ENCODE data around the gene LAMC1. TPM values are rescaled to one million over a fixed set of nuclear protein-coding genes. Genes with fewer than 3 reads are reported as not detected.

LAMC1 gene
- total RNA-seq, 4 donors from 2014 or later: 58.3 to 124 (median 77.6) TPM

DNA sequence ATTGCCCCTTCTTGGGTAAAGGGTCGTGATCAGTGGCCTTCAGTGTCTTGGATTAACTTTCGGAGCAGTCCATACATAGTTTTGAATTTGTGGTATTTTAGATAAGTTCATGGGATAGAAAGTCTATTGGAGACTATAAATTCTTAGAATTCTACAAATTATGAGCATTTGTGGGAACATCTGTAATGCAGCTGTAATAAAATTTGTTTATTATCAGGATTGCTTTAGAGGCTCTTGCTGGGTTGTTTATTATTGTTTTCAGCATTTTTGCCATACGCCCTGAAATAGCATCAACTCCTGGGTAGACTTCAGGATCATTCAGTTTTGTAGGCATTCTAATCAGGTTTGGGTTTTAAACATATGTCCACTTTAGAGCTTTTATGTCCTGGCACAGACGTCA is 16.1 kb downstream of the LAMC1 start:
- no peaks in the 10 kb centered on the region for H3K36me3 ChIP-seq
- H3K4me1 ChIP-seq: peaks cover 43% of the 10 kb centered on the region
- no peaks in the 10 kb centered on the region for H3K9me3 ChIP-seq
- peak overlapping the region; percentile 8 for H3K27ac ChIP-seq
- DNase-seq (ENCODE audit: low spot score in 2 of 2): no peak
- TF ChIP-seq, protein P1, sequence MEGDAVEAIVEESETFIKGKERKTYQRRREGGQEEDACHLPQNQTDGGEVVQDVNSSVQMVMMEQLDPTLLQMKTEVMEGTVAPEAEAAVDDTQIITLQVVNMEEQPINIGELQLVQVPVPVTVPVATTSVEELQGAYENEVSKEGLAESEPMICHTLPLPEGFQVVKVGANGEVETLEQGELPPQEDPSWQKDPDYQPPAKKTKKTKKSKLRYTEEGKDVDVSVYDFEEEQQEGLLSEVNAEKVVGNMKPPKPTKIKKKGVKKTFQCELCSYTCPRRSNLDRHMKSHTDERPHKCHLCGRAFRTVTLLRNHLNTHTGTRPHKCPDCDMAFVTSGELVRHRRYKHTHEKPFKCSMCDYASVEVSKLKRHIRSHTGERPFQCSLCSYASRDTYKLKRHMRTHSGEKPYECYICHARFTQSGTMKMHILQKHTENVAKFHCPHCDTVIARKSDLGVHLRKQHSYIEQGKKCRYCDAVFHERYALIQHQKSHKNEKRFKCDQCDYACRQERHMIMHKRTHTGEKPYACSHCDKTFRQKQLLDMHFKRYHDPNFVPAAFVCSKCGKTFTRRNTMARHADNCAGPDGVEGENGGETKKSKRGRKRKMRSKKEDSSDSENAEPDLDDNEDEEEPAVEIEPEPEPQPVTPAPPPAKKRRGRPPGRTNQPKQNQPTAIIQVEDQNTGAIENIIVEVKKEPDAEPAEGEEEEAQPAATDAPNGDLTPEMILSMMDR (IDR thresholded peaks at IDR 0.05): no peak
- TF ChIP-seq POLR2A (IDR thresholded peaks at IDR 0.05): no peak
- no peak for TF ChIP-seq POLR2AphosphoS5 (IDR thresholded peaks at IDR 0.05)
- TF ChIP-seq EP300 (IDR thresholded peaks at IDR 0.05): no peak
- no peak overlapping the region for H3K4me3 ChIP-seq
- 70% methylated on average over 4 of the region's 4 CpGs for WGBS
- H3K27me3 ChIP-seq: no peaks in the 10 kb centered on the region

DNA sequence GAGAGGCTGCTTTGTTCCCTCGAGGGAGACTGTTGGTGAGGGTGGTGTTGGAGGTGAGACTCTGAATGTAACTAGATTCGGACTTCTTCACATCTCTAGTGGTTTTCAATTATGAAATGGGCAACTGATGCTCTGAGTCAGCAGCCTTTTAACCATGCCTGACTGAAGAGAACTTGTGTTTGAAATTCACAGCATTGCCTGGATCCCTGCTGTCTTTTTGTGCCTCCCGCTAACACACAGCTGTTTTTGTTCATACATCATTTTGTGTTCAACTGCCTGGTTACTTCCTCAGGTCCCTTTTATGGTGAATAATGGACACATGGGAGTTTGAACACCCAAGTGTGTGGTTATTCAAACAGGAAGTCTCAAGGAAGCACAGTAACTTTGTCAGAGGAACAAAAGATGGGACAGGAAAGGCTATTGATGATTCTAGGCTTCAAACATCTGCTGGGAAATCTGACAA is 16.8 kb downstream of the LAMC1 start:
- Histone ChIP-seq H3K9me3 (no peaks in the 10 kb centered on the region), H3K27me3 (no peaks in the 10 kb centered on the region), H3K27ac (peak overlapping the region; percentile 56), H3K4me1 (peaks cover 50% of the 10 kb centered on the region), H3K4me3 (no peak overlapping the region), H3K36me3 (no peaks in the 10 kb centered on the region)
- TF ChIP-seq POLR2AphosphoS5 (IDR thresholded peaks at IDR 0.05): no peak
- no peak for TF ChIP-seq EP300 (IDR thresholded peaks at IDR 0.05)
- TF ChIP-seq, protein P1 (IDR thresholded peaks at IDR 0.05): no peak
- TF ChIP-seq POLR2A (IDR thresholded peaks at IDR 0.05): no peak
- WGBS: 41% methylated on average over 3 of the region's 3 CpGs
- no peak for DNase-seq (ENCODE audit: low spot score in 2 of 2)

DNA sequence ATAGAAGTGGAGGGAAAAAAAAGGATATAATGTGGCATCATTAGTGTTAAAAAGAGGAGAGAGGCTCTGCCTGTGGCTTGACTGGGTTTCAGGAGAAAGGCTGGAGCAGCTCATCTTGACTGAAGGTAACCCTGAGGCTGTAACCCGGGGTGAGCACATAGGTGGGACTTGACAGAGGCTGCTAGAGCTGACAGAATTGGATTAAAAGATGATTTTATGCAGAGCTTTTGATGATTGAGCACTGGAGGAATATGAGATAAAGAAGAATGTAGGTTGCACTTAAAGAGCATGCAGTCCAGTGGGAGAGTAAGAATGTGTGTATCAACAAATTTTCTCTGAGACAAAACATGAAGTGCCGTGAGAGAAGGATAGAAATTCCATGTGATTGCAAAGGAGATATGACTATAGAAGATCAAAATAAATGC is 17.3 kb downstream of the LAMC1 start:
- Histone ChIP-seq H3K4me1 (peaks cover 56% of the 10 kb centered on the region), H3K9me3 (no peaks in the 10 kb centered on the region), H3K27ac (peak overlapping the region; percentile 56), H3K27me3 (no peaks in the 10 kb centered on the region), H3K36me3 (no peaks in the 10 kb centered on the region), H3K4me3 (no peak overlapping the region)
- 53% methylated on average over 2 of the region's 2 CpGs for WGBS
- TF ChIP-seq EP300 (IDR thresholded peaks at IDR 0.05): no peak
- TF ChIP-seq, protein P1 (IDR thresholded peaks at IDR 0.05): no peak
- TF ChIP-seq POLR2A (IDR thresholded peaks at IDR 0.05): no peak
- TF ChIP-seq POLR2AphosphoS5 (IDR thresholded peaks at IDR 0.05): no peak
- no peak for DNase-seq (ENCODE audit: low spot score in 2 of 2)

DNA sequence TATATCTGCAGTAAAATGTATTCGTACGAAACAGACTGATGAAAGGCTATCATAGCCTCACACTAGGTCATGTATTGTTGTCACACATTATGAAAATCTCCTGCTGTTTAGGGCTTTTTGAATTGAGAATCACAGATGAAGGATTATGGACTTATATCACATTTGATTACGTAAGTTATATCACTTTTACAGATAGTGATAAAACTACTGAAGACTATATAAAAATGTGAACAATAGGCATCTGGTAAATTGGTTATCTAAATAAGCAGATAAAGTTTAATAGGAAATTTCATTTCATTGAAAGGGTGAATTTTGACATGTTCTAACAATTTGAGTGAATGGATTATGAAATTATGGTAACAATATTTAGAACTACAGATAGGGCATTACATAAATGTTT is 20.0 kb downstream of the LAMC1 start:
- DNase-seq (ENCODE audit: low spot score in 2 of 2): no peak
- H3K9me3 ChIP-seq: no peaks in the 10 kb centered on the region
- peaks cover 58% of the 10 kb centered on the region for H3K4me1 ChIP-seq
- 72% methylated on average over 3 of the region's 3 CpGs for WGBS
- no peaks in the 10 kb centered on the region for H3K36me3 ChIP-seq
- no peaks in the 10 kb centered on the region for H3K27me3 ChIP-seq
- H3K27ac ChIP-seq: no peak overlapping the region
- no peak overlapping the region for H3K4me3 ChIP-seq
- TF ChIP-seq EP300 (IDR thresholded peaks at IDR 0.05) (no peak), POLR2A (IDR thresholded peaks at IDR 0.05) (no peak), POLR2AphosphoS5 (IDR thresholded peaks at IDR 0.05) (no peak)
- TF ChIP-seq, protein P1 (IDR thresholded peaks at IDR 0.05): no peak

DNA sequence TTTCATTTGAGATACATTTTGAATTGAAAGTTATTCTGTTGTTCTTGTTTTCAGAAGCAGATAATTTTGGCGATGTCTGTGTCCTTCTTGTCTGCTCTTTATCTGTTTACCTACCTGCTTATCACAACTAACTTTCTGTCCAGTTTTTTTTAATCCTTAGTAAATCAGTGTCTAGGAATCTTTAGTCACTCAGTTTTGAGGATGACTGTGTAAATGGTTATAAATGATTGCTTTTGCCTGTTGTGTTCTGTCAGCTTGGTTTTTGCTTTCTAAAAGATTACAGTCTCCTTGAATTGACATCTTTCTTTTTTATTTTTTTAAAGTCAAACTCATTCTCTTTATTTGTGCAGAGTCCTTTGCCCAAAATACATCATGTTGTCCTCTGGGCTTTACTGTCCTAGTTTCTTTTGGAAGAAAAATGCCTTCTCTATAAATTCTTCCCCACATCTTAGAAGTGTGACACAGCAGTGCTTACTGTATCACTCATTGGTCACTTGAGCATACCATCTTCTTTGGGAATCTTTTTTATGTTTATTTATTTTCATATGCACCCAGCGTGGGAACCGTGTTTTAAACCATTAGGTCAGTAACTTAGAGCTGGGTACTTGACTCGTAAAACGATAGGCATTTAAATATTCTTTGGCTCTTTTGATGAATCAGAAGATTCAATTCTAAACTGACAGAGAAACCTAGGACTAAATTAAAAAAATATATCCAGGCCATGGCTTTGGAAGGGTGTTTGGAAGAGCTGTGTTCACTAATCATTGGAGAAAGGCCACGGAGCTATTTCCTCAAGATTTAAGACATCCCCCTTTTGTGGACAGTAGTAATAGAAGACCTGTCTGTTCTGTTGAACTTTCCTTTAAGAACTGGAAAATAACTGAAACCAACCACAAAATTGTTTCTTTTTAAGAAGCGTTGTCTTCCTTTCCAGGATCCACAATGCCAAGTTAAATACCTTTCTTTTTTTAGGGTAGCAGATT is 20.9 kb downstream of the LAMC1 start:
- Histone ChIP-seq H3K4me3 (no peak overlapping the region), H3K9me3 (no peaks in the 10 kb centered on the region), H3K36me3 (no peaks in the 10 kb centered on the region), H3K27me3 (no peaks in the 10 kb centered on the region), H3K27ac (peak overlapping the region; percentile 47), H3K4me1 (peaks cover 55% of the 10 kb centered on the region)
- TF ChIP-seq, protein P1 (IDR thresholded peaks at IDR 0.05): no peak
- no peak for TF ChIP-seq POLR2A (IDR thresholded peaks at IDR 0.05)
- DNase-seq (ENCODE audit: low spot score in 2 of 2): no peak
- WGBS: 61% methylated on average over 7 of the region's 7 CpGs
